Esophagus muscularis mucosa (tissue), 3 donors: ENCODE results near the gene CFAP54.

Experiments
- POLR2A ChIP-seq: fragments of 450-650 bp; IDR thresholded peaks from one replicate; pipeline ENCODE4 v1.6.1; 2017; ENCODE audit warnings: antibody characterized with exemption, moderate library complexity, mild to moderate bottlenecking, low read depth
- POLR2AphosphoS5 ChIP-seq, 2 donors: sonication (generic); formaldehyde crosslinking; IDR thresholded peaks; one replicate each; pipeline ENCODE4 v1.6.1; 2017; ENCODE audit warnings: antibody characterized with exemption in 2 of 2
- TF ChIP-seq, protein P1 (sequence below), 3 experiments: fragments of 200-600 bp in 2 of 3; fragments of 450-650 bp in 1 of 3; sonication (generic) in 2 of 3; IDR thresholded peaks; one replicate each; pipeline ENCODE4 v1.5.1; 2017 to 2019; ENCODE audit warnings: antibody characterized with exemption in 3 of 3, mild to moderate bottlenecking in 2 of 3, moderate library complexity in 1 of 3

DNA sequence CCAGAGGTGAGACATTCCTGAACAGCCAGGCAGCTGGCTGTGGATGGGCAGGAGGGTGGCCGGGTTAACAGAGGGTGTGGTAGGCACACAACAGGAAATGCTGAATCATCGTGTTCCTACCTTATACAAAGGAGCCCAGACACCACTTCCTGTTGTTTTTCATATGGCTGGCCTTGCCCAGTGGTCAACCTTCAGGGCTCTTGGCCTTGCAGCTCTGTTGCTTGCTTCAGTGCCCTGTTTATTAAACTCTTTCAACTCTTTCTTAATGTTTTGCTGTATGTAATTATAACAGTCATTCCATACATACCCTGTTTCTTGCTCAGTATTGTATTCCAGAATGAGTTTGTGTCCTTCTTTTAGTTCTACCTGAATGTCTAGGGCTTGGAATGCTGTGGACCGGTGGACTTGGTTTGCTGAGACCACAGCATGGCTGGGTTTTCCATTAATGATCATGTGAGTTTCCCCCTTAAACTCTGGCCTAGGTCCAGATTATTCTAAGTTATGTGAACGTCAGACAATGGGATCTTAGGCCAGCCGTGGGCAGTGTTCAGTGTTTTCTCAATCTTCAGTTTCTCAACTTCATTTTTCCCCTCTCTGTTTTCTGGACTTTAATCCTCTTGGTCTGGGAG lies 11.9 kb downstream of the CFAP54 start:
- TF ChIP-seq, protein P1, sequence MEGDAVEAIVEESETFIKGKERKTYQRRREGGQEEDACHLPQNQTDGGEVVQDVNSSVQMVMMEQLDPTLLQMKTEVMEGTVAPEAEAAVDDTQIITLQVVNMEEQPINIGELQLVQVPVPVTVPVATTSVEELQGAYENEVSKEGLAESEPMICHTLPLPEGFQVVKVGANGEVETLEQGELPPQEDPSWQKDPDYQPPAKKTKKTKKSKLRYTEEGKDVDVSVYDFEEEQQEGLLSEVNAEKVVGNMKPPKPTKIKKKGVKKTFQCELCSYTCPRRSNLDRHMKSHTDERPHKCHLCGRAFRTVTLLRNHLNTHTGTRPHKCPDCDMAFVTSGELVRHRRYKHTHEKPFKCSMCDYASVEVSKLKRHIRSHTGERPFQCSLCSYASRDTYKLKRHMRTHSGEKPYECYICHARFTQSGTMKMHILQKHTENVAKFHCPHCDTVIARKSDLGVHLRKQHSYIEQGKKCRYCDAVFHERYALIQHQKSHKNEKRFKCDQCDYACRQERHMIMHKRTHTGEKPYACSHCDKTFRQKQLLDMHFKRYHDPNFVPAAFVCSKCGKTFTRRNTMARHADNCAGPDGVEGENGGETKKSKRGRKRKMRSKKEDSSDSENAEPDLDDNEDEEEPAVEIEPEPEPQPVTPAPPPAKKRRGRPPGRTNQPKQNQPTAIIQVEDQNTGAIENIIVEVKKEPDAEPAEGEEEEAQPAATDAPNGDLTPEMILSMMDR (IDR thresholded peaks at IDR 0.05): no peak
- TF ChIP-seq POLR2A (no peak), POLR2AphosphoS5 (IDR thresholded peaks at IDR 0.05) (peak; percentile 43 to 60)
